K562 (cell line): ENCODE measurements around the gene CRY2. TPM values are rescaled to one million over a fixed set of nuclear protein-coding genes. Genes with fewer than 3 reads are reported as not detected.
"Not testable (repeated sequence)": the region's sequence is repeated elsewhere in the genome, so short reads cannot be mapped to it uniquely, and the experiment has no call there.

Experiments used
- ARID1B ChIP-seq: fragments of 450-650 bp; IDR thresholded peaks from 2 replicates; pipeline ENCODE4 v1.6.1; 2016; ENCODE audit warnings: antibody characterized with exemption, mild to moderate bottlenecking, inconsistent platforms
- CREB1 ChIP-seq, 2 experiments: sonication (generic) in 1 of 2; formaldehyde crosslinking in 1 of 2; IDR thresholded peaks; 2 replicates each; pipeline versions ENCODE4 v1.6.1 to v1.8.0; 2012 to 2022; ENCODE audit warnings: inconsistent platforms in 1 of 2, mild to moderate bottlenecking in 1 of 2, missing genetic modification reagents in 1 of 2, moderate library complexity in 1 of 2
- CREB3 ChIP-seq: fragments of 450-650 bp; conservative IDR thresholded peaks from 2 replicates; pipeline ENCODE4 v1.6.1; 2016; ENCODE audit warnings: missing genetic modification characterization, low read depth, mild to moderate bottlenecking, missing compliant biosample characterization, moderate library complexity
- CXXC5 ChIP-seq: fragments of 250-450 bp; sonication (Bioruptor Pico); IDR thresholded peaks from 2 replicates; pipeline ENCODE4 v1.8.0; 2022; ENCODE audit warnings: inconsistent platforms, mild to moderate bottlenecking, moderate library complexity
- ETV1 ChIP-seq: fragments of 450-650 bp; conservative IDR thresholded peaks from 2 replicates; pipeline ENCODE4 v1.6.1; 2016; ENCODE audit warnings: missing genetic modification characterization, control low read depth, low read depth, missing compliant biosample characterization
- FOSL1 ChIP-seq: fragments of 200-800 bp; sonication (Bioruptor generic); conservative IDR thresholded peaks from 2 replicates; pipeline ENCODE4 v1.6.1; 2016; ENCODE audit warnings: missing genetic modification characterization, missing compliant biosample characterization
- IRF9 ChIP-seq: fragments of 450-650 bp; IDR thresholded peaks from 2 replicates; pipeline ENCODE4 v1.6.1; 2016; ENCODE audit warnings: missing biosample characterization, missing genetic modification characterization
- KLF1 ChIP-seq: fragments of 450-650 bp; IDR thresholded peaks from 2 replicates; pipeline ENCODE4 v1.6.1; 2016; ENCODE audit warnings: missing genetic modification characterization, missing compliant biosample characterization
- MEF2A ChIP-seq: IDR thresholded peaks from 2 replicates; pipeline ENCODE4 v1.6.1; 2011; ENCODE audit warnings: low read depth, mild to moderate bottlenecking, low read length, moderate library complexity; ENCODE audit not compliant: control insufficient read depth
- MYNN ChIP-seq, 2 experiments: sonication (generic); formaldehyde crosslinking in 1 of 2; IDR thresholded peaks; 2 replicates each; pipeline versions ENCODE4 v1.5.0 to v1.6.1; 2016 to 2020; ENCODE audit warnings: antibody characterized with exemption in 1 of 2, missing genetic modification reagents in 1 of 2
- NCOA1 ChIP-seq: fragments of 450-650 bp; IDR thresholded peaks from 2 replicates; pipeline ENCODE4 v1.6.1; 2016; ENCODE audit warnings: low read depth
- NEUROD1 ChIP-seq: fragments of 150-350 bp; IDR thresholded peaks from 2 replicates; pipeline ENCODE4 v1.6.1; 2014; ENCODE audit warnings: borderline replicate concordance, low read length, low read depth; ENCODE audit not compliant: partially characterized antibody
- NRF1 ChIP-seq, 2 experiments: fragments of 450-650 bp; IDR thresholded peaks in 1 of 2; conservative IDR thresholded peaks in 1 of 2; 2 replicates each; pipeline ENCODE4 v1.6.1; 2014; ENCODE audit warnings: mild to moderate bottlenecking in 2 of 2
- PYGO2 ChIP-seq: fragments of 450-650 bp; IDR thresholded peaks from 2 replicates; pipeline ENCODE4 v1.6.1; 2016; ENCODE audit warnings: mild to moderate bottlenecking, missing genetic modification characterization, moderate library complexity, missing compliant biosample characterization
- SMARCC2 ChIP-seq: fragments of 450-650 bp; IDR thresholded peaks from 2 replicates; pipeline ENCODE4 v1.6.1; 2017; ENCODE audit warnings: antibody characterized with exemption, moderate library complexity, mild to moderate bottlenecking, low read depth
- STAT5A ChIP-seq: IDR thresholded peaks from 2 replicates; pipeline ENCODE4 v1.6.1; 2012; ENCODE audit warnings: low read length, inconsistent platforms, borderline replicate concordance
- TCF3 ChIP-seq: sonication (generic); formaldehyde crosslinking; IDR thresholded peaks from 2 replicates; pipeline ENCODE4 v1.4.0; 2020; ENCODE audit warnings: mild to moderate bottlenecking, missing genetic modification reagents
- TEAD1 ChIP-seq, 2 experiments: fragments of 450-650 bp in 1 of 2; sonication (generic) in 1 of 2; formaldehyde crosslinking; IDR thresholded peaks; 2 replicates each; pipeline versions ENCODE4 v1.4.0 to v1.8.0; 2020 to 2022; ENCODE audit warnings: mild to moderate bottlenecking in 2 of 2, missing genetic modification reagents in 1 of 2
- TSHZ1 ChIP-seq: fragments of 250-450 bp; sonication (Bioruptor Pico); IDR thresholded peaks from 2 replicates; pipeline ENCODE4 v1.4.0; 2020; ENCODE audit warnings: mild to moderate bottlenecking, moderate library complexity
- ZNF239 ChIP-seq: fragments of 250-450 bp; sonication (Bioruptor Pico); IDR thresholded peaks from 2 replicates; pipeline ENCODE4 v1.4.0; 2020; ENCODE audit warnings: mild to moderate bottlenecking
- ZNF589 ChIP-seq: fragments of 200-800 bp; sonication (Bioruptor generic); IDR thresholded peaks from 2 replicates; pipeline ENCODE4 v1.6.1; 2016; ENCODE audit warnings: low read depth, missing genetic modification characterization, missing compliant biosample characterization
- polyA plus RNA-seq, 8 experiments: library from polyadenylated mRNA; depleted of rRNA in 4 of 8; stranded (reverse) in 5 of 8; unstranded in 3 of 8; fragments of >200 nt; fragmentation: Nextera tagmentation in 2 of 8; fragmentation: Illumina TruSeq in 1 of 8; extraction: Ambion mirVana in 2 of 8; extraction: Trizol in 1 of 8; gene quantifications; 2 replicates each; pipeline versions ENCODE4 v1.2.1 to v1.2.3, GENCODE V29; 2011 to 2014; ENCODE audit warnings: inconsistent platforms in 1 of 8, missing spikeins in 1 of 8
- total RNA-seq, 7 experiments: library from RNA; depleted of rRNA in 6 of 7; stranded (reverse); fragments of >200 nt in 6 of 7; fragmentation: Illumina TruSeq in 2 of 7; extraction: Trizol in 2 of 7; gene quantifications; 2 replicates each; pipeline versions ENCODE4 v1.2.1 to v1.2.3, GENCODE V29; 2011 to 2021; ENCODE audit warnings: low replicate concordance in 1 of 7

Gene CRY2
- total and polyA plus RNA-seq, 9 of the 15 experiments (the other 6 are each of a cell fraction or from before 2014, with no cell fraction given): 2.3 to 23.9 (median 14.8) TPM

- TF ChIP-seq ZNF589 (CRISPR knock-in tag) (peak; percentile 88; the same call in 1 of the 2 replicates), ETV1 (peak; percentile 89), PYGO2 (tag) (peak; percentile 86), MEF2A (0 out of 2 replicates have a peak, but pooled peaks have one; percentile 43), NRF1 (conservative IDR thresholded peaks at IDR 0.05 in 1 of 2, IDR thresholded peaks at IDR 0.05 in 1 of 2) (peak in 1 of 2 experiments; percentile 12; a peak in 1 of 4 replicates), TEAD1 (CRISPR knock-in tag; IDR thresholded peaks at IDR 0.05) (peak; percentile 75 to 92), TCF3 (CRISPR knock-in tag) (peak; percentile 98), ARID1B (peak; percentile 97), FOSL1 (tag) (peak; percentile 63), STAT5A (peak; percentile 88), NEUROD1 (peak; percentile 63), ZNF239 (CRISPR knock-in tag) (peak; percentile 54; the same call in 1 of the 2 replicates), KLF1 (tag) (peak; percentile 78; the same call in 1 of the 2 replicates), IRF9 (tag) (peak; percentile 79), TSHZ1 (CRISPR knock-in tag) (peak; percentile 78; the same call in 1 of the 2 replicates), CREB3 (tag) (peak; percentile 60; the same call in 1 of the 2 replicates), MYNN (IDR thresholded peaks at IDR 0.05) (peak; percentile 71; the same call in 1 of the 2 replicates), CREB1 (IDR thresholded peaks at IDR 0.05) (peak; percentile 51; the same call in 1 of the 2 replicates), CXXC5 (CRISPR knock-in tag) (peak; percentile 82), NCOA1 (peak; percentile 82; the same call in 1 of the 2 replicates), SMARCC2 (peak; percentile 87)
- TF ChIP-seq MYNN, CREB1 (CRISPR knock-in tag; IDR thresholded peaks at IDR 0.05): not testable (repeated sequence)
Measured at GRCh38 chr11:45826492-45826891, 20.8 kb upstream of the CRY2 start (continued).
